ENCODE data around the gene C3.

- TF ChIP-seq CTCF (IDR thresholded peaks at IDR 0.05 in 8 of 11, conservative IDR thresholded peaks at IDR 0.05 in 3 of 11): no peak
- TF ChIP-seq POLR2A (IDR thresholded peaks at IDR 0.05): no peak
These were observed 40.3 kb downstream of the C3 start for GRCh38 chr19:6680141-6680540.

Data from spleen (tissue), 7 donors.